ENCODE results near the gene ASRGL1.

GRCh38 chr11:62395885-62396551, 58.8 kb downstream of the ASRGL1 start:
- TF ChIP-seq CTCF (IDR thresholded peaks at IDR 0.05) (no peak), POLR2A (IDR thresholded peaks at IDR 0.05) (no peak)

Measured in uterus (tissue), 2 donors.